D721Med (cell line): ENCODE measurements around the gene EPHA8.

Experiments
- DNase-seq: peaks from one replicate; pipeline ENCODE4 v3.0.0; 2011; ENCODE audit warnings: low spot score; ENCODE audit not compliant: insufficient read length
- FAIRE-seq: peaks from 2 replicates; lab custom pipeline; 2011; peaks lifted over from hg19 to GRCh38; lab: Jason Lieb, UNC
- TF ChIP-seq, protein P1 (sequence below): IDR thresholded peaks from 2 replicates; pipeline ENCODE4 v1.5.1; 2012; ENCODE audit warnings: mild to moderate bottlenecking, control low read depth; ENCODE audit not compliant: insufficient read depth; ENCODE audit errors: missing control alignments

Gene EPHA8

DNA sequence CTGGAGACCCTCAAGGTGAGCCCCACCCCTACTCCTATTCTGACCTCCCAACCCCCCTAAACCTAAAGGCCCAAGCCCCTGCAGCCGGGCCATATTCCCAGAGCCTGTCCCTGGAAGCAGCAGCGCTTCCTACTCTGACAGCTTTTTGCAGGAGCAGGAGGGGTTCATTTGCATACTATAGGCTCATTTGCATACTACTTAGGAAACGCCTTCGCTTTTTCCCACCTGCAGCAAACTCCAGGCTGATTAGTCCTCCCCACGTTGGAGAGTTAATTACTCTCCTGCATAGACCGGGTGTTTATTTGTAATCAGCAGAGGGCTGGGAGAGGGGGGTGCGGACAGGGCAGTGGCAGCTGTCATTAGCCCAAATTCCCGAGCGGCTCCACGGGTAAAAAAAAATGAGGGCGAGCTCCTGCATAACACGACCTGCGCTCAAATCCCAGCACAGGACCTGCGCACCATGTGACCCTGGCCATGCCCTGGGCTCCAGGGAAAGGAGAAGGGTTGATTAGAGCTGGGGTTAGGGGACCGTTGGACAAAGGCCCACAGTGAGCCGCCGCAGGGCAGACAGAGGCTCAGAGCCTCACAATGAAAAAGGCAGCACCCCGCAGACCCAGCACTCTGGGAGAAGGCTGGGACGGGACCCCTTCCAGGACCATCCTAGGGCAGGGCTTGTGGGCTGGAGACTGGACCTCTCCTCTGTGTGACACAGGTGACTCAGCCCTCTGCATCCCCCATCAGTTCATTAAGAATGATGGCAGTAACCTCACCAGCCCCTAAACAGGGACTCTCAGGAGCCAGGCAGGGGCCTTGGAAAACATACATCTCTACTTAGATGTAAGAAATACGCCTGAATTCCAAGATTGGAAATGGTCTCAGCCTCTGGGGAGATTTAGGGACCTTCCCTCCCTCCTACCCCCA is 63.2 kb downstream of the EPHA8 start:
- DNase-seq (no peak), FAIRE-seq (no peak)
- TF ChIP-seq, protein P1, sequence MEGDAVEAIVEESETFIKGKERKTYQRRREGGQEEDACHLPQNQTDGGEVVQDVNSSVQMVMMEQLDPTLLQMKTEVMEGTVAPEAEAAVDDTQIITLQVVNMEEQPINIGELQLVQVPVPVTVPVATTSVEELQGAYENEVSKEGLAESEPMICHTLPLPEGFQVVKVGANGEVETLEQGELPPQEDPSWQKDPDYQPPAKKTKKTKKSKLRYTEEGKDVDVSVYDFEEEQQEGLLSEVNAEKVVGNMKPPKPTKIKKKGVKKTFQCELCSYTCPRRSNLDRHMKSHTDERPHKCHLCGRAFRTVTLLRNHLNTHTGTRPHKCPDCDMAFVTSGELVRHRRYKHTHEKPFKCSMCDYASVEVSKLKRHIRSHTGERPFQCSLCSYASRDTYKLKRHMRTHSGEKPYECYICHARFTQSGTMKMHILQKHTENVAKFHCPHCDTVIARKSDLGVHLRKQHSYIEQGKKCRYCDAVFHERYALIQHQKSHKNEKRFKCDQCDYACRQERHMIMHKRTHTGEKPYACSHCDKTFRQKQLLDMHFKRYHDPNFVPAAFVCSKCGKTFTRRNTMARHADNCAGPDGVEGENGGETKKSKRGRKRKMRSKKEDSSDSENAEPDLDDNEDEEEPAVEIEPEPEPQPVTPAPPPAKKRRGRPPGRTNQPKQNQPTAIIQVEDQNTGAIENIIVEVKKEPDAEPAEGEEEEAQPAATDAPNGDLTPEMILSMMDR, result no peak

DNA sequence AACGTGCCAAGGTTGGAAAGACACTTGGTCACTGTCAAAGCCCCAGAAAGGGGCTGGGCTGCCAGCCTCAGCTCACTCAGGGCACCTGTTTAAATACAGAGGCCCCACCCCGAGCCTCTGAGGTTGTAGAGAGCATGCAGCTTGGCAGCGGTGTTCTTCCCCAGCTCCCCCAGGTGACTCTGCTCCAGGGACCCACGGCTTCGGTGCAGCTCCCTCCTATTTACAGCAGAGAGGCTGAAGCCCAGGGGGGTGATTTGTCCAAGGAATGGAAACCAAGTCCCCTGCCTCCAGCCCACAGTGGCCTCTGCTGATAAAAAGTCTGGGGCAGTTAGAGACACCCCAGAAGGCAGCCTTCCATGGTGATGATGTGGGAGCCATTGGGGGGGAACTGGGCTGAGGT is 64.0 kb downstream of the EPHA8 start:
- TF ChIP-seq, protein P1, result no peak
- DNase-seq, result no peak

DNA sequence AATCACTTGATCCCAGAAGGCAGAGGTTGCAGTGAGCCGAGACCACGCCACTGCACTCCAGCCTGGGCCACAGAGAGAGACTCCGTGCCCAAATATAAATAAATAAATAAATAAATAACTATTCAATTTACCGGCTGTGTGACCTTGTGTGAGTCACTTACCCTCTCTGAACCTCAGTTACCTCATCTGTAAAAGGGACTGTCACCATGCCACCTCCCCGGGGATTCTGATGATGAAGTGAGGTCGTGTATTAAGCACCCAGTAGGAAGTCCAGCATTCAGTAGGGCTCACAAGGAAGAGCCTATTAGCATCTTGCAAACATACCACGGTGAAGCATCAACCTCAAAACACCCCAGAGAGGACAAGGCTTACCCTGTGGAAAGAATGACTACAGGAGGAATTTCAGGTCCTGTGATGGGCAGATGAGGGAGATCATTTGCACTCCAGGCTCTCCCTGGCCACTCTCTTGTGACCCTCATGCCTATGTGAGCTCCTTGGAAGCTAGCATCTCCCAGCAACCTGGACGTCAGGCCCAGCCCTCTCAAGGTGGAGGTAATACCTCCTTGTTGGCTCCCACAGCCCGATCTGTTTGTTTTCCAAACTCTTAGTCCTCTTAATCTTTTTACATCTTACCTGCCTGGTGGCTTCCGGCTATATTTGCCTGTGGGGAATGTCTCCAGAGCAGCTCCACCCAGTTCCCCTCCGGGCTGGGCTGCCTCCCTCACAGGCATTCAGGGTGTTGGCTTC is 65.6 kb downstream of the EPHA8 start:
- FAIRE-seq, result no peak
- TF ChIP-seq, protein P1, result no peak
- DNase-seq, result no peak

More for the DNA sequence above, 64.0 kb downstream of the EPHA8 start:
- FAIRE-seq, result no peak

DNA sequence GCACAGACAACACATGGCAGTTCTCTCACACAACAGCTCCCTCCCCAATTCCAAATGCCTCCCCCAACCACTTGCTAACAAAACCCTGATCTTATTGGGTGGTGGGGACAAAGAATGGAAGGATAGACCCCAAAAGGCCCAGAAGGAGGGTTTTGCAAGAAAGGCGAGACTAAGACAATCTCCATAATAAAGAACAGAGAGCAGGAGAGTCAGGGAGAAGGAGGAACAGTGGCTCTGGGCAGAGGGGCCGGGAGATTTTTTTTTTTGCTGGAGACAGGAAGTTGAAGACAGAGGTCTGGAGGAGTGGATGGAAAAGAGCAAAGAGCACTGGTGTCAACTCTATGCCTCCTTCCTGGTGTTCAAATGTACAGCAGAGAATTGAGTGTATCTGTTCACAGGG is 66.6 kb downstream of the EPHA8 start:
- TF ChIP-seq, protein P1, result no peak
- DNase-seq (no peak), FAIRE-seq (no peak)

- DNase-seq, result no peak
- no peak for FAIRE-seq
- TF ChIP-seq, protein P1, result no peak
Measured at GRCh38 chr1:22633697-22634463, 70.6 kb downstream of the EPHA8 start.

- DNase-seq (no peak), FAIRE-seq (no peak)
- TF ChIP-seq, protein P1, result no peak
Measured at GRCh38 chr1:22635436-22635835, 72.1 kb downstream of the EPHA8 start.
